Testis (tissue), 5 donors: ENCODE results near the gene COQ8A. TPM values are rescaled to one million over a fixed set of nuclear protein-coding genes. Genes with fewer than 3 reads are reported as not detected.

Source experiments
- DNase-seq: peaks from one replicate; pipeline ENCODE4 v3.0.0-alpha.2; 2019
- H3K27ac ChIP-seq, 2 donors: fragments of 200-600 bp; sonication (generic); one replicate each; pipeline ENCODE4 v1.5.1; 2019
- H3K27me3 ChIP-seq: fragments of 200-600 bp; sonication (generic); one replicate; pipeline ENCODE4 v1.5.1; 2019
- H3K36me3 ChIP-seq: fragments of 200-600 bp; sonication (generic); one replicate; pipeline ENCODE4 v1.5.1; 2017; ENCODE audit warnings: low read depth; ENCODE audit errors: missing control alignments
- H3K4me1 ChIP-seq: fragments of 200-600 bp; sonication (generic); one replicate; pipeline ENCODE4 v1.5.1; 2019
- H3K4me3 ChIP-seq, 2 donors: fragments of 200-600 bp; sonication (generic); one replicate each; pipeline ENCODE4 v1.5.1; 2017 to 2019
- H3K9me3 ChIP-seq: fragments of 200-600 bp; sonication (generic); one replicate; pipeline ENCODE4 v1.5.1; 2017
- CTCF ChIP-seq, 3 experiments: fragments of 450-650 bp in 2 of 3; fragments of 200-600 bp in 1 of 3; sonication (generic) in 1 of 3; IDR thresholded peaks; one replicate each; pipeline ENCODE4 v1.5.1; 2016 to 2019; ENCODE audit warnings: antibody characterized with exemption in 3 of 3, mild to moderate bottlenecking in 2 of 3, moderate library complexity in 1 of 3
- POLR2A ChIP-seq: fragments of 450-650 bp; IDR thresholded peaks from one replicate; pipeline ENCODE4 v1.6.1; 2017; ENCODE audit warnings: antibody characterized with exemption, mild to moderate bottlenecking, moderate library complexity
- WGBS, 2 donors: methylation state at CpG; one replicate each; pipeline ENCODE4 v1.1.5; 2018; 5-methylcytosine and 5-hydroxymethylcytosine counted together
- intact Hi-C: fragments of 100-400 bp; cut with DNase I; formaldehyde crosslinking; loops from one replicate; pipeline ENCODE4 v1.15.1; 2023; ENCODE audit warnings: low total_unique reads
- long read RNA-seq, 2 donors: transcript quantifications; one replicate each; lab custom pipeline, GENCODE V29; 2026
- polyA plus RNA-seq: library from polyadenylated mRNA; stranded (reverse); fragments of 350-450 nt; fragmentation: Illumina TruSeq; extraction: RNeasy Lipid Tissue Mini Kit (QIAGEN cat#74804); gene quantifications from one replicate; pipeline ENCODE4 v1.2.3, GENCODE V29; 2014; ENCODE audit warnings: low read depth, low replicate concordance; ENCODE audit not compliant: insufficient read depth
- total RNA-seq, 2 donors: library from RNA; depleted of rRNA; stranded (reverse); fragments of >200 nt; gene quantifications; one replicate each; pipeline ENCODE4 v1.2.3, GENCODE V29; 2016

Gene COQ8A
- total RNA-seq (10 to 100 TPM; 39.2 to 46.8 TPM), polyA plus RNA-seq (34.4 TPM)
- long read RNA-seq, donor 1, transcript COQ8A-201 (15 exons, 2,872 nt): major isoform, 7 of 8 reads
- long read RNA-seq, donor 1, partial matches to known transcripts: 0 of 8 reads
- long read RNA-seq, donor 1, other reads (novel, unspliced or antisense): 0 of 8 reads
- long read RNA-seq, donor 2, partial matches to known transcripts: 0 of 3 reads
- long read RNA-seq, donor 2, other reads (novel, unspliced or antisense): 0 of 3 reads

GRCh38 chr1:226940029-226940805 is at the start of gene COQ8A:
Gene COQ8A, plus strand, starts transcription at chr1:226940294. Its CDS starts 21,092 bp downstream, at chr1:226961386.
- peak; percentile 99 for DNase-seq
- Histone ChIP-seq H3K27ac (peak within 1 kb of the TSS; percentile 95), H3K4me3 (peak within 1 kb of the TSS; percentile 57 to 92), H3K4me1 (peaks cover 33% of the 10 kb centered on the region), H3K36me3 (no peaks in the 10 kb centered on the region), H3K9me3 (no peaks in the 10 kb centered on the region), H3K27me3 (no peaks in the 10 kb centered on the region)
- TF ChIP-seq POLR2A (peak; percentile 9), CTCF (IDR thresholded peaks at IDR 0.05) (no peak)
- WGBS, 2 donors: 1 to 2% methylated on average over 13 to 45 of the region's 73 CpGs
- intact Hi-C loops: no loop called here

GRCh38 chr1:226890331-226891108 is 49.6 kb upstream of the COQ8A start:
- no peaks in the 10 kb centered on the region for H3K36me3 ChIP-seq
- no peak for DNase-seq

GRCh38 chr1:226891346-226891745 is 48.7 kb upstream of the COQ8A start:
- no peaks in the 10 kb centered on the region for H3K9me3 ChIP-seq
- H3K4me3 ChIP-seq: no peak overlapping the region
- no peaks in the 10 kb centered on the region for H3K36me3 ChIP-seq
- no peak for DNase-seq
- H3K27me3 ChIP-seq: no peaks in the 10 kb centered on the region
- H3K4me1 ChIP-seq: no peaks in the 10 kb centered on the region
- TF ChIP-seq POLR2A: no peak
- no peak for TF ChIP-seq CTCF (IDR thresholded peaks at IDR 0.05)
- H3K27ac ChIP-seq: no peak overlapping the region
- WGBS, 2 donors: 95 to 96% methylated on average over 9 to 11 of the region's 11 CpGs
- intact Hi-C loops: no loop called here

More at GRCh38 chr1:226890331-226891108, 49.6 kb upstream of the COQ8A start:
- TF ChIP-seq POLR2A (no peak), CTCF (IDR thresholded peaks at IDR 0.05) (no peak)
- no peaks in the 10 kb centered on the region for H3K27me3 ChIP-seq
- no peak overlapping the region for H3K4me3 ChIP-seq
- H3K27ac ChIP-seq: no peak overlapping the region
- H3K9me3 ChIP-seq: no peaks in the 10 kb centered on the region
- intact Hi-C loops: no loop called here
- H3K4me1 ChIP-seq: no peaks in the 10 kb centered on the region
- 90 to 91% methylated on average over 21 to 22 of the region's 22 CpGs for WGBS, 2 donors

GRCh38 chr1:226891846-226892523 is 48.1 kb upstream of the COQ8A start:
- H3K9me3 ChIP-seq: no peaks in the 10 kb centered on the region
- no peaks in the 10 kb centered on the region for H3K27me3 ChIP-seq
- peak; percentile 28 for DNase-seq
- intact Hi-C loops: no loop called here
- no peaks in the 10 kb centered on the region for H3K4me1 ChIP-seq
- TF ChIP-seq POLR2A: no peak
- no peak for TF ChIP-seq CTCF (IDR thresholded peaks at IDR 0.05)
- H3K4me3 ChIP-seq: no peak overlapping the region
- no peaks in the 10 kb centered on the region for H3K36me3 ChIP-seq
- WGBS, 2 donors: 74 to 82% methylated on average over 16 to 17 of the region's 17 CpGs
- H3K27ac ChIP-seq: no peak overlapping the region
